HCT116 (cell line): Measurements from ENCODE around the gene EPHA3. TPM values are rescaled to one million over a fixed set of nuclear protein-coding genes. Genes with fewer than 3 reads are reported as not detected.

Experiments used
- ATAC-seq: fragments of 200-7000 bp; cut with Tn5 transposase; 2 replicates; pipeline ENCODE4 v1.9.1; 2020; ENCODE audit warnings: mild to moderate bottlenecking, moderate library complexity
- BruUV-seq: library from RNA; stranded (reverse); fragments of 400-500 nt; replicated peaks from 2 replicates; lab custom pipeline; 2021; lab: Mats Ljungman, UMichigan
- CTCF ChIA-PET: fragments of 300-600 bp; sonication (Branson Sonifier 250); formaldehyde crosslinking; loops from one replicate; lab custom pipeline; 2021; ENCODE audit warnings: antibody characterized with exemption; lab: Charles Lee
- POLR2A ChIA-PET: fragments of 300-600, 350-600 bp; sonication (Branson Sonifier 250); formaldehyde crosslinking; loops from one replicate; lab custom pipeline; 2021; ENCODE audit warnings: antibody characterized with exemption; lab: Charles Lee
- RAD21 ChIA-PET, 2 experiments: fragments of 300-600 bp; sonication (Branson Sonifier 250); formaldehyde crosslinking; loops; one replicate each; lab custom pipeline; 2023; ENCODE audit warnings: low total read pairs in 2 of 2; ENCODE audit not compliant: uncharacterized antibody in 2 of 2, unreplicated experiment in 2 of 2, low non-redundant PET in 1 of 2; lab: Charles Lee
- DNase-seq: peaks from one replicate; pipeline ENCODE4 v3.0.0-alpha.2; 2010; ENCODE audit warnings: low read depth, low spot score
- H2AFZ ChIP-seq: fragments of 200-600 bp; shearing (Covaris generic), sonication (generic); 2 replicates; pipeline ENCODE4 v1.6.1; 2017; ENCODE audit warnings: low read depth, mixed run types, mixed read lengths, antibody characterized with exemption, low read length; ENCODE audit not compliant: poor library complexity, severe bottlenecking
- H3K27ac ChIP-seq: 2 replicates; pipeline ENCODE4 v1.5.1; 2012; ENCODE audit warnings: low read depth, low read length
- H3K27me3 ChIP-seq: fragments of 200-600 bp; sonication (generic); 2 replicates; pipeline ENCODE4 v1.6.1; 2016; ENCODE audit warnings: mixed run types, low read length, mixed read lengths; ENCODE audit not compliant: insufficient read depth
- H3K36me3 ChIP-seq, 2 experiments: fragments of 200-500 bp in 1 of 2; fragments of 200-600 bp in 1 of 2; sonication (Bioruptor generic) in 1 of 2; sonication (generic) in 1 of 2; 2 replicates each; pipeline versions ENCODE4 v1.5.1 to v1.6.1; 2014 to 2016; ENCODE audit warnings: low read length in 2 of 2, inconsistent platforms in 1 of 2, mixed read lengths in 1 of 2, mixed run types in 1 of 2; ENCODE audit not compliant: insufficient read depth in 2 of 2, control insufficient read depth in 1 of 2
- H3K4me1 ChIP-seq, 2 experiments: fragments of 200-600 bp in 1 of 2; sonication (generic) in 1 of 2; 2 replicates each; pipeline versions ENCODE4 v1.5.1 to v1.6.1; 2012 to 2017; ENCODE audit warnings: low read length in 2 of 2, inconsistent platforms in 1 of 2, mild to moderate bottlenecking in 1 of 2, mixed read lengths in 1 of 2, mixed run types in 1 of 2, moderate library complexity in 1 of 2; ENCODE audit not compliant: insufficient read depth in 2 of 2, control insufficient read depth in 1 of 2
- H3K4me2 ChIP-seq: fragments of 200-600 bp; sonication (generic); 2 replicates; pipeline ENCODE4 v1.6.1; 2017; ENCODE audit warnings: mixed run types, low read length, mixed read lengths
- H3K4me3 ChIP-seq, 2 experiments: fragments of 200-600 bp in 1 of 2; sonication (generic) in 1 of 2; replicated peaks in 1 of 2; 2 replicates each; pipeline ENCODE4 v1.5.1; 2011 to 2016; ENCODE audit warnings: low read length in 2 of 2, control low read depth in 1 of 2, low read depth in 1 of 2, mild to moderate bottlenecking in 1 of 2, mixed read lengths in 1 of 2, mixed run types in 1 of 2
- H3K79me2 ChIP-seq: fragments of 200-600 bp; sonication (generic); 2 replicates; pipeline ENCODE4 v1.6.1; 2017; ENCODE audit warnings: mild to moderate bottlenecking, mixed run types, low read length, moderate library complexity, mixed read lengths; ENCODE audit not compliant: insufficient read depth
- H3K9ac ChIP-seq: fragments of 200-600 bp; sonication (generic); 2 replicates; pipeline ENCODE4 v1.6.1; 2016; ENCODE audit warnings: low read length, mixed read lengths
- H3K9me2 ChIP-seq: fragments of 200-600 bp; sonication (generic), shearing (Covaris generic); 2 replicates; pipeline ENCODE4 v1.6.1; 2017; ENCODE audit warnings: mixed run types, mild to moderate bottlenecking, moderate library complexity; ENCODE audit not compliant: insufficient read depth
- H3K9me3 ChIP-seq, 2 experiments: fragments of 200-500 bp in 1 of 2; fragments of 200-600 bp in 1 of 2; sonication (Bioruptor generic) in 1 of 2; sonication (generic) in 1 of 2; 2 replicates each; pipeline ENCODE4 v1.6.1; 2014 to 2017; ENCODE audit warnings: low read length in 2 of 2, mixed read lengths in 2 of 2, inconsistent platforms in 1 of 2, low read depth in 1 of 2, mild to moderate bottlenecking in 1 of 2, mixed run types in 1 of 2, moderate library complexity in 1 of 2; ENCODE audit not compliant: control insufficient read depth in 1 of 2, insufficient read depth in 1 of 2
- H4K20me1 ChIP-seq: fragments of 200-600 bp; sonication (generic), shearing (Covaris generic); 2 replicates; pipeline ENCODE4 v1.6.1; 2017; ENCODE audit warnings: mixed run types, mild to moderate bottlenecking, moderate library complexity; ENCODE audit not compliant: insufficient read depth
- CTCF ChIP-seq, 3 experiments: fragments of 200-600 bp in 1 of 3; sonication (generic) in 1 of 3; IDR thresholded peaks in 2 of 3; conservative IDR thresholded peaks in 1 of 3; 2 replicates each; pipeline ENCODE4 v1.5.1; 2012 to 2017; ENCODE audit warnings: low read depth in 2 of 3, low read length in 2 of 3, antibody characterized with exemption in 1 of 3, borderline replicate concordance in 1 of 3, control low read depth in 1 of 3, mild to moderate bottlenecking in 1 of 3, mixed read lengths in 1 of 3, mixed run types in 1 of 3, moderate library complexity in 1 of 3; ENCODE audit not compliant: insufficient read depth in 1 of 3
- EGR1 ChIP-seq: IDR thresholded peaks from 2 replicates; pipeline ENCODE4 v1.6.1; 2012; ENCODE audit warnings: low read depth
- ELF1 ChIP-seq: IDR thresholded peaks from 2 replicates; pipeline ENCODE4 v1.6.1; 2012; ENCODE audit warnings: low read depth, borderline replicate concordance
- EZH2 ChIP-seq: fragments of 200-600 bp; sonication (generic); IDR thresholded peaks from 2 replicates; pipeline ENCODE4 v1.6.1; 2017; ENCODE audit warnings: antibody characterized with exemption, mixed run types
- SP1 ChIP-seq: IDR thresholded peaks from 2 replicates; pipeline ENCODE4 v1.6.1; 2012; ENCODE audit warnings: low read depth
- YY1 ChIP-seq: IDR thresholded peaks from 2 replicates; pipeline ENCODE4 v1.6.1; 2011; ENCODE audit warnings: low read length, low read depth, moderate library complexity, mild to moderate bottlenecking; ENCODE audit not compliant: insufficient replicate concordance; ENCODE audit errors: extremely low read depth
- ZBTB33 ChIP-seq: IDR thresholded peaks from 2 replicates; pipeline ENCODE4 v1.6.1; 2011; ENCODE audit warnings: mild to moderate bottlenecking, low read length, moderate library complexity; ENCODE audit not compliant: insufficient replicate concordance; ENCODE audit errors: extremely low read depth
- intact Hi-C: fragments of 100-400 bp; cut with micrococcal nuclease; formaldehyde crosslinking; loops from 2 replicates; pipeline ENCODE4 v1.10.0; 2022
- total RNA-seq: library from RNA; stranded (reverse); gene quantifications from one replicate; pipeline ENCODE4 v1.2.1, GENCODE V29; 2021; ENCODE audit not compliant: unreplicated experiment

Gene EPHA3
- total RNA-seq, 1 experiment from 2014 or later: not detected

- no peak for TF ChIP-seq SP1
- TF ChIP-seq EGR1: no peak
- TF ChIP-seq EZH2: no peak
- TF ChIP-seq ELF1: no peak
These were observed 250.9 kb downstream of the EPHA3 start (continued) for GRCh38 chr3:89358281-89358680.

GRCh38 chr3:89360156-89360555 lies 252.7 kb downstream of the EPHA3 start:
- no peak for ATAC-seq
- TF ChIP-seq EGR1: no peak
- no peak for TF ChIP-seq ZBTB33
- TF ChIP-seq YY1: no peak
- no peak for TF ChIP-seq ELF1
- no peak for TF ChIP-seq CTCF (IDR thresholded peaks at IDR 0.05 in 2 of 3, conservative IDR thresholded peaks at IDR 0.05 in 1 of 3; ENCODE audit: borderline replicate concordance in 1 of 3, insufficient read depth in 1 of 3, low read depth in 2 of 3, low read length in 2 of 3)

More at GRCh38 chr3:89360156-89360555, 252.7 kb downstream of the EPHA3 start:
- no peaks in the 10 kb centered on the region for H3K4me1 ChIP-seq
- no peaks in the 10 kb centered on the region for H4K20me1 ChIP-seq
- H3K36me3 ChIP-seq: no peaks in the 10 kb centered on the region
- BruUV-seq: no TSS peak
- no peaks in the 10 kb centered on the region for H3K79me2 ChIP-seq
- H3K9ac ChIP-seq: no peak overlapping the region
- ChIA-PET CTCF (no interaction called here), RAD21 (no interaction called here), POLR2A (no interaction called here)
- intact Hi-C loops: no loop called here
- H3K27ac ChIP-seq: no peak overlapping the region
- no peaks in the 10 kb centered on the region for H3K9me2 ChIP-seq
- no peak overlapping the region for H3K4me3 ChIP-seq
- no peak for DNase-seq
- H3K27me3 ChIP-seq: no peaks in the 10 kb centered on the region
- H2AFZ ChIP-seq: no peak overlapping the region
- no peak overlapping the region for H3K4me2 ChIP-seq
- peaks cover 6 to 23% of the 10 kb centered on the region in 2 experiments; a peak in 2 of 4 replicates for H3K9me3 ChIP-seq
